PC-3 (cell line): Measurements from ENCODE around the gene PAFAH2. TPM values are rescaled to one million over a fixed set of nuclear protein-coding genes. Genes with fewer than 3 reads are reported as not detected.

Experiments
- ATAC-seq: fragments of 200-7000 bp; cut with Tn5 transposase; 2 replicates; pipeline ENCODE4 v1.9.1; 2020; ENCODE audit warnings: mild to moderate bottlenecking, moderate library complexity
- BruUV-seq: library from RNA; stranded (reverse); fragments of 400-500 nt; replicated peaks from 2 replicates; lab custom pipeline; 2021; lab: Mats Ljungman, UMichigan
- CTCF ChIA-PET: fragments of 300-600 bp; sonication (Branson Sonifier 250); formaldehyde crosslinking; loops from one replicate; lab custom pipeline; 2022; ENCODE audit warnings: antibody characterized with exemption; lab: Charles Lee
- POLR2A ChIA-PET: fragments of 300-600 bp; sonication (Branson Sonifier 250); formaldehyde crosslinking; loops from one replicate; lab custom pipeline; 2022; ENCODE audit warnings: antibody characterized with exemption; ENCODE audit not compliant: unreplicated experiment; lab: Charles Lee
- DNase-seq: peaks from one replicate; pipeline ENCODE4 v3.0.0-alpha.2; 2015
- H2AFZ ChIP-seq: fragments of 300-600 bp; sonication (generic); 2 replicates; pipeline ENCODE4 v1.6.0; 2016; ENCODE audit warnings: antibody characterized with exemption, low read length
- H3F3A ChIP-seq: fragments of 300-600 bp; sonication (generic); one replicate; pipeline ENCODE4 v1.6.0; 2017; ENCODE audit warnings: antibody characterized with exemption, low read length, control low read depth, mild to moderate bottlenecking; ENCODE audit not compliant: unreplicated experiment
- H3K27ac ChIP-seq: fragments of 300-600 bp; sonication (generic); 2 replicates; pipeline ENCODE4 v1.5.1; 2016; ENCODE audit warnings: mild to moderate bottlenecking, low read length
- H3K27me3 ChIP-seq: fragments of 300-600 bp; sonication (generic); 2 replicates; pipeline ENCODE4 v1.6.1; 2016; ENCODE audit warnings: low read length, mixed read lengths
- H3K36me3 ChIP-seq: fragments of 300-600 bp; sonication (generic); 2 replicates; pipeline ENCODE4 v1.6.1; 2016; ENCODE audit warnings: low read depth, mixed run types, low read length, mixed read lengths
- H3K4me1 ChIP-seq: fragments of 300-600 bp; sonication (generic); 2 replicates; pipeline ENCODE4 v1.5.1; 2016; ENCODE audit warnings: low read length; ENCODE audit not compliant: insufficient read depth
- H3K4me2 ChIP-seq: fragments of 300-600 bp; sonication (generic); 2 replicates; pipeline ENCODE4 v1.6.0; 2016; ENCODE audit warnings: low read length
- H3K4me3 ChIP-seq: fragments of 300-600 bp; sonication (generic); 2 replicates; pipeline ENCODE4 v1.5.1; 2016; ENCODE audit warnings: mild to moderate bottlenecking, low read length, mixed read lengths
- H3K79me2 ChIP-seq: fragments of 300-600 bp; sonication (generic); 2 replicates; pipeline ENCODE4 v1.6.1; 2017; ENCODE audit warnings: low read length, mixed read lengths
- H3K9ac ChIP-seq: fragments of 300-600 bp; sonication (generic); 2 replicates; pipeline ENCODE4 v1.6.0; 2016; ENCODE audit warnings: mild to moderate bottlenecking, low read length
- H3K9me2 ChIP-seq: fragments of 300-600 bp; sonication (generic); replicated peaks from 2 replicates; pipeline ENCODE4 v1.6.1; 2016; ENCODE audit warnings: mixed run types, low read length, mixed read lengths
- H3K9me3 ChIP-seq: fragments of 300-600 bp; sonication (generic); 2 replicates; pipeline ENCODE4 v1.6.1; 2016; ENCODE audit warnings: low read length, mixed read lengths
- H4K20me1 ChIP-seq: fragments of 300-600 bp; sonication (generic); 2 replicates; pipeline ENCODE4 v1.6.1; 2016; ENCODE audit warnings: low read length, mixed read lengths
- EZH2 ChIP-seq: fragments of 300-600 bp; sonication (generic); IDR thresholded peaks from one replicate; pipeline ENCODE4 v1.6.1; 2017; ENCODE audit warnings: antibody characterized with exemption, mild to moderate bottlenecking, low read length; ENCODE audit not compliant: unreplicated experiment
- EZH2phosphoT487 ChIP-seq: fragments of 300-600 bp; sonication (generic); IDR thresholded peaks from 2 replicates; pipeline ENCODE4 v1.6.1; 2018; ENCODE audit warnings: mild to moderate bottlenecking, antibody characterized with exemption, low read length, borderline replicate concordance
- intact Hi-C: fragments of 100-400 bp; cut with micrococcal nuclease; formaldehyde crosslinking; loops from 2 replicates; pipeline ENCODE4 v1.9.0; 2023
- total RNA-seq: library from RNA; depleted of rRNA; stranded (reverse); fragments of >200 nt; gene quantifications from 2 replicates; pipeline ENCODE4 v1.2.3, GENCODE V29; 2014
- TF ChIP-seq, protein P1 (sequence below): fragments of 300-600 bp; sonication (generic); conservative IDR thresholded peaks from 2 replicates; pipeline ENCODE4 v1.5.1; 2017; ENCODE audit warnings: antibody characterized with exemption, low read depth, mild to moderate bottlenecking, low read length

PAFAH2 gene
- total RNA-seq, 1 experiment from 2014 or later, result 9.0 TPM

DNA sequence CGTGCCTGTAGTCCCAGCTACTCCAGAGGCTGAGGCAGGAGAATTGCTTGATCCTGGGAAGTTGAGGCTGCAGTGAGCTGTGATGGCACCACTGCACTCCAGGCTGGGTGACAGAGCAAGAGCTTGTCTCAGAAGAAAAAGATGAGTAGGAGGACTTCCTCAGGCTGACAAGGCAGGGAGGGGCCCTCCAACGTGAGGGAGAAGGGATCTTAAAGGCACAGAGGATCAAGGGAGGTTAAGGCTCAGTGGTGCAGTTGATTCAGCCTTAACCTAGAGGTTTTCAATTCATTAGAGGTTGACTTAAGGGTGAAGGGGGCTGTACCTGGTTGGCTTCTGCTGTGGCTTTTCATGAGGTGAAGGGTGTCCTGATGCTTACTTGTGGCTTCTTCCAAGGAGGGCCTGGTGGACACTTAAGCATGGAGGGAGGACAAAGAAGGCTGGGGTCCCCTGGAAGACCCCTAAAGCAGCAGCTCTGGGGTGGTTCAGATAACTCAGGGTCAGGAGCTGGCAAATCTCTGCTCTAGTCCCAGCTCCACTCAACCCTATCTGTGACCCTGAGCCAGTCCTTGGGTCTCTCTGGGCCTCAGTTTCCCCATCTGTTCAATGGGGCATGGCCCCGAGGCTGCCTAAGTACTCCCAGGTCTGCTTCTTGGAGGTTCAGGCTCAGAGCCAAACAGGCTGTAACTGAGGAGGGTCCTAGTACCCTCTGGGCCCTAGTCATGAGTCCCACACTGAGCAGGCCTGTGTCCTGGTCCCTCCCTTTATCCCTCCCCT is 30.0 kb upstream of the PAFAH2 start:
- POLR2A ChIA-PET, result no interaction called here
- CTCF ChIA-PET, result interaction anchor here (1.0 kb wide), 1 partner anchor 117 kb away, joined by 12 read pairs; no protein-coding TSS in a partner anchor
- Histone ChIP-seq H3K4me3 (no peak overlapping the region), H2AFZ (no peak overlapping the region), H3K9me2 (no peaks in the 10 kb centered on the region), H3K36me3 (no peaks in the 10 kb centered on the region), H3K27ac (no peak overlapping the region), H3F3A (no peaks in the 10 kb centered on the region), H3K27me3 (no peaks in the 10 kb centered on the region), H3K79me2 (no peaks in the 10 kb centered on the region), H3K4me1 (no peaks in the 10 kb centered on the region), H3K4me2 (no peak overlapping the region), H3K9me3 (no peaks in the 10 kb centered on the region), H3K9ac (no peak overlapping the region), H4K20me1 (no peaks in the 10 kb centered on the region)
- TF ChIP-seq EZH2 (no peak), EZH2phosphoT487 (no peak)
- TF ChIP-seq, protein P1, sequence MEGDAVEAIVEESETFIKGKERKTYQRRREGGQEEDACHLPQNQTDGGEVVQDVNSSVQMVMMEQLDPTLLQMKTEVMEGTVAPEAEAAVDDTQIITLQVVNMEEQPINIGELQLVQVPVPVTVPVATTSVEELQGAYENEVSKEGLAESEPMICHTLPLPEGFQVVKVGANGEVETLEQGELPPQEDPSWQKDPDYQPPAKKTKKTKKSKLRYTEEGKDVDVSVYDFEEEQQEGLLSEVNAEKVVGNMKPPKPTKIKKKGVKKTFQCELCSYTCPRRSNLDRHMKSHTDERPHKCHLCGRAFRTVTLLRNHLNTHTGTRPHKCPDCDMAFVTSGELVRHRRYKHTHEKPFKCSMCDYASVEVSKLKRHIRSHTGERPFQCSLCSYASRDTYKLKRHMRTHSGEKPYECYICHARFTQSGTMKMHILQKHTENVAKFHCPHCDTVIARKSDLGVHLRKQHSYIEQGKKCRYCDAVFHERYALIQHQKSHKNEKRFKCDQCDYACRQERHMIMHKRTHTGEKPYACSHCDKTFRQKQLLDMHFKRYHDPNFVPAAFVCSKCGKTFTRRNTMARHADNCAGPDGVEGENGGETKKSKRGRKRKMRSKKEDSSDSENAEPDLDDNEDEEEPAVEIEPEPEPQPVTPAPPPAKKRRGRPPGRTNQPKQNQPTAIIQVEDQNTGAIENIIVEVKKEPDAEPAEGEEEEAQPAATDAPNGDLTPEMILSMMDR, result no peak
- ATAC-seq (no peak), DNase-seq (no peak)
- BruUV-seq, result no TSS peak
- intact Hi-C loops, result no loop called here

DNA sequence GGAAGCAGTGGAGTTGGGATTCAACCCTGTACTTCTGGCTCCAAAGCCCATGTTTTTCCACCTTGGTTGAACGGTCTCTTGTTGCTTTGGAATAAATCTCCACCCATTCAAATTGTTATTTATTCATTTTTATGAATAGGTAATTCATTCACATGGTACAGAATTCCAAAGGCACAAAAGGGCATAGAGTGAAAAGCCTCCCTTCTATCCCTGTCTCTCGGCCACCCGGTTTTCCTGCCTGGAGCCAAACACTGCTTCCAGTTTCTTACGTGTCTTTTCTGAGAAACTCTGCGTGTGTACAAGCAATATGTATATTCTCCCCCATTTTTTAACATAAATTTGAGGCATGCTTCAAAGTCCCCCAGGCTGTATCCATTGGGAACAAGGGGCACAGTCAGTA is 27.7 kb upstream of the PAFAH2 start:
- Histone ChIP-seq H3K9me2 (no peaks in the 10 kb centered on the region), H3K36me3 (no peaks in the 10 kb centered on the region), H3K4me2 (no peak overlapping the region), H2AFZ (no peak overlapping the region), H3K9ac (no peak overlapping the region), H3K9me3 (no peaks in the 10 kb centered on the region), H3K4me3 (no peak overlapping the region), H3K4me1 (no peaks in the 10 kb centered on the region), H3K27ac (no peak overlapping the region), H3K79me2 (no peaks in the 10 kb centered on the region), H4K20me1 (no peaks in the 10 kb centered on the region), H3F3A (no peaks in the 10 kb centered on the region), H3K27me3 (no peaks in the 10 kb centered on the region)
- POLR2A ChIA-PET, result no interaction called here
- CTCF ChIA-PET, result no interaction called here
- no TSS peak for BruUV-seq
- no peak for ATAC-seq
- DNase-seq, result no peak
- intact Hi-C loops, result no loop called here
- no peak for TF ChIP-seq EZH2phosphoT487
- TF ChIP-seq, protein P1, result no peak

DNA sequence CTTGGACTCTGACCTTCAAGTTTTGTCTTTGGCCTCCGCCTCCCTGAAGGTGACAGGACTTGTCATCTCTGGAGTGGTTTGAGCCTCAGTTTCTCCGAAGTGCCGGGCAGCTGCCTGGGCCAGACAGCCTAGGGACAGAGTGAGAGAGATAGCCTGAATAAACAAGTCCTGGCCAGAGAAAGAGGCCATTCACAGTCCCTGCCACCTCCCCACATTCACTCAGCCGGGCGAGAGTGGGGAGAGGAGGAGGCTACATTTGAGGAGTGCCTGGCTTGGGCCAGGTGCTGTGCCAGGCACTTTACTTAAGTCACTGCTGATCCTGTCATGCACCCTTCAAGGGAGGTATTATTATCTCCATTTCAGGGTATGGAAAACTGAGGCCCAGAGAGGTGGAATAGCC is 27.2 kb upstream of the PAFAH2 start:
- Histone ChIP-seq H3K4me3 (no peak overlapping the region), H3K9me2 (no peaks in the 10 kb centered on the region), H3K9ac (no peak overlapping the region), H3K4me2 (no peak overlapping the region), H3K27me3 (no peaks in the 10 kb centered on the region), H4K20me1 (no peaks in the 10 kb centered on the region), H3K36me3 (no peaks in the 10 kb centered on the region), H3K9me3 (no peaks in the 10 kb centered on the region), H3K79me2 (no peaks in the 10 kb centered on the region), H2AFZ (no peak overlapping the region), H3K27ac (no peak overlapping the region), H3F3A (no peaks in the 10 kb centered on the region), H3K4me1 (no peaks in the 10 kb centered on the region)
- CTCF ChIA-PET, result no interaction called here
- DNase-seq, result no peak
- TF ChIP-seq, protein P1, result no peak
- TF ChIP-seq EZH2 (no peak), EZH2phosphoT487 (no peak)
- no TSS peak for BruUV-seq
- POLR2A ChIA-PET, result no interaction called here
- ATAC-seq, result no peak
- intact Hi-C loops, result no loop called here
